ENCODE data around the gene ROCK2. TPM values are rescaled to one million over a fixed set of nuclear protein-coding genes. Genes with fewer than 3 reads are reported as not detected.

ROCK2 gene
- total and polyA plus RNA-seq, 8 donors: 49.4 to 61.5 (median 58.8) TPM

DNA sequence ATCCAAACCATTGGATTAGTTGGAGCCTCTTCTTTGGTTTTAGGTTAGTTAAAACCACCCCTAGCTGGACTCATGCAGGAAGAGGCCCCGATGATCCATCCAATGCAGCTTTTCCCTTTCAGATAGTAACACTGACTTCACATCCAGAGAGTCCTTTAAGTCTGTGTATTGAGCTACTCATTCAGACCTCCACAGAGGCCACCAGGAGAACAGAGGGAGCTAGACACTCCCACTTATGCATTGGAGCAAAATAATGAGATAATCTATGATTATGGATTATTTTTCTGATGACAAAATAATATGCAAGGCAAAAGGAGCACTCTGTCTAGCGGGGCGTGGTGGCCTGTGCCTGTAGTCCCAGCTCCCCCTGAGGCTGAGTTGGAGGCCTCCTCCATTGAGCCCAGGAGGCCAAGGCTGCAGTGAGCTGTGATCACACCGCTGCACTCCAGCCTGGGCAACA, 1.6 kb upstream of the ROCK2 start:
- peaks cover 6 to 42% of the 10 kb centered on the region in 2 donors for H3K4me1 ChIP-seq
- H3K36me3 ChIP-seq: no peaks in the 10 kb centered on the region
- no peak for TF ChIP-seq CTCF (IDR thresholded peaks at IDR 0.05)
- H3K4me3 ChIP-seq: no peak overlapping the region
- H3K27ac ChIP-seq: peak overlapping the region; percentile 97 to 98
- ATAC-seq: no peak
- no peaks in the 10 kb centered on the region for H3K9me3 ChIP-seq
- intact Hi-C loops (cut with DNase I): no loop called here
- no peak for DNase-seq
- no peaks in the 10 kb centered on the region for H3K27me3 ChIP-seq

DNA sequence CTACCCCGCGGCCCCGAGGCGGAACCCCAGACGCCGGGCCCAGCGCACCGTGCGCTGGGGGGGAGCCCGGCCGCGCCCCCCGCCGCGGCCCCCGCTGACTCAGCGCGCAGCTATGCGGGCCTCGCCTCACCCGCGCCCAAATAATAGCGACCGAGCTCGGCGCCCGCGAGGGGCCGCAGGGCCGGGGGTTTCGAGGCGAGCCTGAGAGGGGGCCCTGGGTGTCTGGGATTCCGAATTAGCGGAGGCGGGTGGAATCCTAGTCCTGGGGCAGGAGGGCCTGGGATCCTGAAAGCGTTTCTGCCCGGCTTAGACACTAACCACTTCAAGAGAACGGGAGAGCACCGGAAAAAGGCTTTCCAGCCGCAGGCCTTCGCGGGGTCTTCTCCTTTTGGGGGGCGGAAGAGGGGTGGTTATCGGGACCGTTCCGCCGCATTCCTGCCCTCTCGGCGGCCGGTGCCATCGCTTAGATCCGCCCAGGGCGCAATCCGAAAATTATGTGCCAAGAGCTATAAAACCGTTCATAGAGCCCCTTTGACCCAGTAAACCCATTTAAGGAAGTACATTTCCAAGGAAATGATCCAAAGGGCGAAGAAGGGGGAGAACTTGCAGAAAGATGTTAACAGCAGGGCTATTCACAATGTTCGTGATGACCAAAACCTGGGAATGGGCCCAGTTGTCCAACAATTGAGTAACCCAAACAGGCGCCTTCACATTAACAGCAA, 681 bp upstream of the ROCK2 start:
- peak overlapping the region; percentile 97 to 98 for H3K27ac ChIP-seq
- H3K9me3 ChIP-seq: no peaks in the 10 kb centered on the region
- H3K4me1 ChIP-seq: peaks cover 6 to 50% of the 10 kb centered on the region in 2 donors
- H3K27me3 ChIP-seq: no peaks in the 10 kb centered on the region
- DNase-seq (peak; percentile 49 to 81 (median 73)), ATAC-seq (peak; percentile 72)
- no peaks in the 10 kb centered on the region for H3K36me3 ChIP-seq
- peak in 1 of 2 donors; percentile 10 for TF ChIP-seq CTCF (IDR thresholded peaks at IDR 0.05)
- intact Hi-C loops (cut with DNase I): no loop called here
- H3K4me3 ChIP-seq: peak overlapping the region; percentile 88 to 93

DNA sequence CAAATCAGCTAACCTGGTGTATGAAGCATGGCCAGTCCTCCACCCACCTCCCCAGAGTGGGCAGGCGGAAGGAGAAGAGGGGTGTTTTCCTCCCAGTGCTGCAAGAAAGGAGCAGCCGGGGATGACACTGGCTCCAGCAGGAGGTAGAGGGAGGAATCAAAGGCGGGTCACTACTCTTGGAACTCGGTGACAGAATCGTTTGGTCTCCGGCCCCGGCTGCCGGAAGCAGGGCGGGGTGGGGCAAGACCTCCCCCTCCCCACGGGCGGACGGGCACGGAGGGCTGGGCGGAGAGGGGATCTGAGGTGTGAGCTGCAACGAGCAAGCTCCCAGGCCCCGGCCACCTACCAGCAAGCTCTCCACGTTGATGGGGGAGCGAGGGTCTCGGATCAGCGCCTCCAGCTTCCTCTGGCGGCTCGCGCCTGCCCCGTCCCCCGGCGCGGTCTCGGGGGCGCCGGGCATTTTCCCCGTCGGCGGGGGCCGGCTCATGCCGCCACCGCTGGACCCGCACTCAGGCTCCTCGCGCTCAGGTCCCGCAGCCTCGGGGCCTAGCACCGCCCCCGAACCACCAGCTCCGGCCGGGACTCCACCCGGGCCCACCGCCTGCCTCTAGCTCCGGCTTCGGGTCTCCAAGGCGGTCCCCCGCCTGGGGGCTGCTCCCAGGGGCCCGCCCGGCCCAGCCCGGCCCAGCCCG, 640 bp downstream of the ROCK2 start:
- no peak for TF ChIP-seq CTCF (IDR thresholded peaks at IDR 0.05)

GRCh38 chr2:11343368-11343649, 1.1 kb downstream of the ROCK2 start:
- Histone ChIP-seq H3K36me3 (no peaks in the 10 kb centered on the region), H3K27me3 (no peaks in the 10 kb centered on the region), H3K4me3 (peak overlapping the region; percentile 88 to 93), H3K27ac (peak overlapping the region; percentile 97 to 98), H3K9me3 (no peaks in the 10 kb centered on the region), H3K4me1 (peaks cover 6 to 68% of the 10 kb centered on the region in 2 donors)
- DNase-seq: peak in 1 of 4 donors; percentile 26
- TF ChIP-seq CTCF (IDR thresholded peaks at IDR 0.05): no peak
- ATAC-seq: no peak
- intact Hi-C loops (cut with DNase I): no loop called here

More for the DNA sequence above, 640 bp downstream of the ROCK2 start:
- DNase-seq: peak; percentile 41 to 90 (median 56)
- Histone ChIP-seq H3K27me3 (no peaks in the 10 kb centered on the region), H3K4me3 (peak overlapping the region; percentile 88 to 93), H3K27ac (peak overlapping the region; percentile 97 to 98), H3K36me3 (no peaks in the 10 kb centered on the region), H3K4me1 (peaks cover 6 to 64% of the 10 kb centered on the region in 2 donors), H3K9me3 (no peaks in the 10 kb centered on the region)
- intact Hi-C loops (cut with DNase I): no loop called here
- ATAC-seq: peak; percentile 40

All from left lung (tissue), 10 donors.